ENCODE results near the gene CHD8. TPM values are rescaled to one million over a fixed set of nuclear protein-coding genes. Genes with fewer than 3 reads are reported as not detected.
"Not testable (repeated sequence)": the region's sequence is repeated elsewhere in the genome, so short reads cannot be mapped to it uniquely, and the experiment has no call there.

The CHD8 gene
- total and polyA plus RNA-seq, 2 experiments from 2014 or later, result 22.1 to 50.9 TPM

GRCh38 chr14:21379338-21379737, 76.6 kb downstream of the CHD8 start:
- H3K79me2 ChIP-seq, result peaks cover 91% of the 10 kb centered on the region
- no peak for DNase-seq (ENCODE audit: low spot score)
- peaks cover 12% of the 10 kb centered on the region for H3K4me1 ChIP-seq (ENCODE audit: insufficient read depth)
- H3K27ac ChIP-seq, result no peak overlapping the region
- no peaks in the 10 kb centered on the region for H3K27me3 ChIP-seq
- no peak for TF ChIP-seq EZH2phosphoT487 (IDR thresholded peaks at IDR 0.05; ENCODE audit: low read depth, severe bottlenecking, unreplicated experiment)
- H3K4me3 ChIP-seq, result no peak overlapping the region
- H2AFZ ChIP-seq, result no peak overlapping the region
- H3K9me2 ChIP-seq (replicated peaks; ENCODE audit: insufficient read depth), result no peaks in the 10 kb centered on the region
- WGBS (ENCODE audit: low lambda C conversion rate, missing lambda C conversion rate), result 96% methylated on average over 6 of the region's 6 CpGs
- H3K36me3 ChIP-seq (replicated peaks; ENCODE audit: insufficient read depth, low read depth), result no peaks in the 10 kb centered on the region
- H4K20me1 ChIP-seq (ENCODE audit: insufficient read depth, poor library complexity, severe bottlenecking), result peaks cover 16% of the 10 kb centered on the region
- H3K4me2 ChIP-seq, result no peak overlapping the region
- H3K9me3 ChIP-seq (ENCODE audit: low read depth), result no peaks in the 10 kb centered on the region

DNA sequence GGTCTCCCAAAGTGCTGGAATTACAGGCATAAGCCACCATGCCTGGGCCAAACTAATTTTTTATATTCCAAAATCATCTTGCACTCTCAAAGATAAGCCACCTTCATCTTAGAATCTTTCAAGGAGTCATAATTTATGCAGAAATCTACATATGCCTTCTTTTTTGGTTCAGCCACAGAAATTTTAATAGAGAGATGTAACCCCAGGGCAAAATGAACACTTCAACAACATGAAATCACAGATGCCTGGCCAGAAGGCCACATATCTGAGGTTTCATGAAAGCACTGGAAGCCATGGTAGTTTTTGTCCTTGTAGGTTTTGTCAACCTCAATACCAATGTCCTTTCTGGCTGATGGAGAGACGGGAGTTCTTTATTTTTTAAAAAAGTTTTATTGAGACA, 81.9 kb downstream of the CHD8 start:
- Histone ChIP-seq H3K4me3 (no peak overlapping the region), H3K4me2 (no peak overlapping the region), H3K4me1 (ENCODE audit: insufficient read depth) (no peaks in the 10 kb centered on the region), H3K36me3 (replicated peaks; ENCODE audit: insufficient read depth, low read depth) (no peaks in the 10 kb centered on the region), H3K27me3 (no peaks in the 10 kb centered on the region), H2AFZ (no peak overlapping the region), H3K79me2 (peaks cover 67% of the 10 kb centered on the region), H3K27ac (no peak overlapping the region), H3K9me3 (ENCODE audit: low read depth) (no peaks in the 10 kb centered on the region), H4K20me1 (ENCODE audit: insufficient read depth, poor library complexity, severe bottlenecking) (peaks cover under 1% of the 10 kb centered on the region), H3K9me2 (replicated peaks; ENCODE audit: insufficient read depth) (no peaks in the 10 kb centered on the region)
- 93% methylated on average over 1 of the region's 1 CpG for WGBS (ENCODE audit: low lambda C conversion rate, missing lambda C conversion rate)
- TF ChIP-seq EZH2phosphoT487 (IDR thresholded peaks at IDR 0.05; ENCODE audit: low read depth, severe bottlenecking, unreplicated experiment) (no peak), EZH2 (IDR thresholded peaks at IDR 0.05; ENCODE audit: borderline replicate concordance) (no peak), CTCF (IDR thresholded peaks at IDR 0.05; ENCODE audit: poor library complexity) (no peak)
- no peak for DNase-seq (ENCODE audit: low spot score)

- not testable (repeated sequence) for DNase-seq (ENCODE audit: low spot score); H4K20me1 ChIP-seq (ENCODE audit: insufficient read depth, poor library complexity, severe bottlenecking); H2AFZ ChIP-seq; H3K4me3 ChIP-seq; H3K4me1 ChIP-seq (ENCODE audit: insufficient read depth); H3K36me3 ChIP-seq (replicated peaks; ENCODE audit: insufficient read depth, low read depth); H3K9me2 ChIP-seq (replicated peaks; ENCODE audit: insufficient read depth); H3K9me3 ChIP-seq (ENCODE audit: low read depth); H3K27me3 ChIP-seq; H3K4me2 ChIP-seq; H3K27ac ChIP-seq
- peaks cover 55% of the 10 kb centered on the region for H3K79me2 ChIP-seq
- WGBS (ENCODE audit: low lambda C conversion rate, missing lambda C conversion rate), result 96% methylated on average over 1 of the region's 1 CpG
Observed at GRCh38 chr14:21372814-21373213, 83.1 kb downstream of the CHD8 start.

DNA sequence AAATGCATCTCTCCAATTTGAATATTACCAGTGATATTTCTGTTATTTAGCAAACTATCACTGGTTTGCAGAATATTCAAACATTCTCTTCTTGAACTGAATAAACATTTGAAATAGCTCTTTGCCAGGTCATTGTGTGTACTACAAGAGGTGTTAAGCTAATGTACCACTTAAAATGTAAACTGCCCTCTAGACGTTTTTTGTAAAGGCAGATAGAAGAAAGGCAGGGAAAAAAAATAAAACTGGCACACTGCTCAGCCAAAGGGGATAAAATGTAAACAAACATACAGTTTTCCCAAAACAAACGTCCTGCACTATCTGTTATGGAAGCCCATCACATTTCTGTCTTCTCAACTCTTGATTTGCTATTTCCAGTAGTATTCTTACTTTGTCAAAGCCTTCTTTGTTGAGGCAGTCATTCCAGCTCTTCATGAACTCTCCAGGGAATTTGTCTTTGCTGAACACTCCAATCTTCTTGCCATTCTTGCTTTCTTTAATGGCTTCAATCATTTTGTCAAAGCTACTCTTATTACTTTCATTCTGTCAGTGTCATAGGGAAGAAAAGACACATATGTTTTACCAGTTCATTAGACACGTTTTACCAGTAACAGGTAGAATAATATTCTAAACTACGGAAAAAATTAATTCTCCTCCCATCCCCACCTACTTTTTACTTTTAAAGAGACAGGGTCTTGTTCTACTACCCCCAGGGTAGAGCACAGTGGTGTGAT, 85.8 kb downstream of the CHD8 start:
- Histone ChIP-seq H3K27ac (no peak overlapping the region), H2AFZ (no peak overlapping the region), H3K4me3 (no peak overlapping the region), H3K4me1 (ENCODE audit: insufficient read depth) (no peaks in the 10 kb centered on the region), H3K4me2 (no peak overlapping the region), H3K27me3 (no peaks in the 10 kb centered on the region), H4K20me1 (ENCODE audit: insufficient read depth, poor library complexity, severe bottlenecking) (no peaks in the 10 kb centered on the region), H3K36me3 (replicated peaks; ENCODE audit: insufficient read depth, low read depth) (no peaks in the 10 kb centered on the region), H3K9me2 (replicated peaks; ENCODE audit: insufficient read depth) (no peaks in the 10 kb centered on the region), H3K79me2 (peaks cover 28% of the 10 kb centered on the region), H3K9me3 (ENCODE audit: low read depth) (no peaks in the 10 kb centered on the region)
- TF ChIP-seq CTCF (IDR thresholded peaks at IDR 0.05; ENCODE audit: poor library complexity), result no peak
- TF ChIP-seq EZH2phosphoT487 (IDR thresholded peaks at IDR 0.05; ENCODE audit: low read depth, severe bottlenecking, unreplicated experiment), result no peak
- TF ChIP-seq EZH2 (IDR thresholded peaks at IDR 0.05; ENCODE audit: borderline replicate concordance), result no peak
- no peak for DNase-seq (ENCODE audit: low spot score)
- 82% methylated on average over 4 of the region's 4 CpGs for WGBS (ENCODE audit: low lambda C conversion rate, missing lambda C conversion rate)
